Activated CD4-positive, alpha-beta T cell treated with anti-CD3 and anti-CD28 coated beads, Interleukin-2, amount 50 U/mL, for 16 hours (primary cell): Measurements from ENCODE around the gene FGFR2.

Experiments
- DNase-seq: peaks from one replicate; pipeline ENCODE4 v3.0.0-alpha.2; 2020

Gene FGFR2

DNA sequence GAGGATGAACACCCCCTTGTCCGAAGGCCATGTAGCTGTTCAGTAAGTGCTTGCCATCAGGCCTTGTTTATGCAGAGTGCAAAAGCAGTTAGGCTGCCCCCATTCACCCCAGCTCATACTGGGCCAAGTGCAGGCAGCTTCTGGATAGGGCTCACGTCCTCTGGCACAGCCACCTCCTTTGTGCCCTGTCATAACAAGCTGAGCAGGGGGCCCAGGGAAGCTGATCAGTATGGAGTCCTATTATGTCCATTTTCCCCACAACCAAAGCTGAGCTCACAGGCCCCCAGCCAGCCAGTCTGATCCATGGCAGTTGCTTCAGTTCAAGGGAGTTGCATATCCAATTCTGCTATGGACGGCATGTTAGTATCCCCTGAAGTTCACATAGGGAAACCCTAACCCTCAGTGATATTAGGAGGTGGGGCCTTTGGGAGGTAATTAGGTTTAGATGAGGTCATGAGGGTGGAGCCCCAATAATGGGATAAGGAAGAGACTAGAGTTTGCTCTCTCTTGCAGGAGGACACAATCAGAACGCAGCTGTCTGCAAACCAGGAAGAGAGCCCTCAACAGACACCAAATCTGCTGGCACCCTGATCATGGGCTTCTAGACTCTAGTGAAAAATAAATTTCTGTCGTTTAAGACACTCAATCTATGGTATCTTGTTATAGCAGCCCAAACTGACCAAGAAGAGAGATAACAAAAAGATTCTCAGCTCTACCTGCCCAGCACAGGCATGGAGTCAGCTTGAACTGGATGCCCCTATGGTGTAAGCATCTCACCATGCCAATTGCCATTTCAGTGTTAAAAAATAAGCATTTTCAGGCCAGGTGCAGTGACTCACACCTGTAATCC, 155.9 kb downstream of the FGFR2 start:
- no peak for DNase-seq

- DNase-seq = no peak
Observed at GRCh38 chr10:121440461-121440860, 157.8 kb downstream of the FGFR2 start.

- no peak for DNase-seq
Observed at GRCh38 chr10:121438333-121438732, 159.9 kb downstream of the FGFR2 start.

- DNase-seq = no peak
Observed at GRCh38 chr10:121437596-121437995, 160.6 kb downstream of the FGFR2 start.

DNA sequence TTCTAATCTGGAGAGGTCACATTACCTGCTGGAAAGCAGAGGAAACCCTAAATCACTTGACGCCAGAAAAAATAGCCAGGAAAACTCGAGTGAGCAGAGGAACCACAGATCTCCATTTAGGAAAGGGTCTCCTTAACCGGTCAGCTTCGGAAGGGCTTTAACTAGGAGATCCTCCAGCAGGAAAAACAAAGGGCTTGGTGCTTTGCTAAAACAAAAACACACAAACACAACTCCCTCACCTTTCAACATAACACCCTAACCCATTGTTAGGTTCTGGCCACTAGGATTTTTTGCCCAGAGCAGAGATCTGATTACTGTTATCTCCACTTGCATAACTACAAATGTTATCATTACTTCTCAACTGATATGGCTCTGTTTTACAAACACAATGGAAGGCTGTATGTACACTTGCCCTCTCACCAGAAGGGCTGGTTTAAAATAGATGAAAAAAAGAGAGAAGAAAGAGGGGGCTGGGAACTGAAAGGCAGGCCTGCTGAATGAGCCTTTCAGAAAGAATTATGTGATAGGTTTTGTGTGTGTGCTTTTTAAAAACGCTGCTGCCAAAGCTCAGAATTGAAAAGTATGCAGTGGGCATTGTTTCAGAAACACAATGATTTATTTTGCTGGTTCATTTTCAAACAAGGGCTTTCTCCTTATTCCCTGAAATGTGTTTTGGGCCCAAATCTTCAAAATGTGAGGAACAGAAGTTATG, 161.5 kb downstream of the FGFR2 start:
- DNase-seq = no peak

DNA sequence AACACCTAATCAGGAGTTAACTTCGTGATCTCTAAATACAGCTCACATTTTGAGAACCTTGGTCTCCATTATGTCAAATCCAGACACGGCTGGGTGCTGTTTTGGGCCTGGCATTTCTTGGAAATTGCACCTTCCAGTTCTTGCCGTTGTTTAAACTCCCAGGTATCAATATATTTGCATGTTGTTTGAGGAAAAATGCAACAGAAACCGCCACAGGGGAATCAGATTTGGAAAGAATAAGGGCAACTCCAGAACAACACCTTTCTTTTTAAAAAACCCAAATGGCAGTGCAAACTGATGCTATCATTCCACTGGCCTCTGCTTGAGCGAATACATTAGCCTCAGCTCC, 162.0 kb downstream of the FGFR2 start:
- no peak for DNase-seq

GRCh38 chr10:121435099-121435875, 163.0 kb downstream of the FGFR2 start:
- DNase-seq = no peak

GRCh38 chr10:121433965-121434364, 164.3 kb downstream of the FGFR2 start:
- DNase-seq = no peak

- no peak for DNase-seq
Observed at GRCh38 chr10:121428867-121429266, 169.4 kb downstream of the FGFR2 start.
